Measurements from ENCODE around the gene SPIRE2. TPM values are rescaled to one million over a fixed set of nuclear protein-coding genes. Genes with fewer than 3 reads are reported as not detected.
A peak's percentile ranks its signal among the peaks of the same experiment; 100 is the strongest.

The SPIRE2 gene
- total RNA-seq, 1 donor from 2014 or later: 1.4 TPM

DNA sequence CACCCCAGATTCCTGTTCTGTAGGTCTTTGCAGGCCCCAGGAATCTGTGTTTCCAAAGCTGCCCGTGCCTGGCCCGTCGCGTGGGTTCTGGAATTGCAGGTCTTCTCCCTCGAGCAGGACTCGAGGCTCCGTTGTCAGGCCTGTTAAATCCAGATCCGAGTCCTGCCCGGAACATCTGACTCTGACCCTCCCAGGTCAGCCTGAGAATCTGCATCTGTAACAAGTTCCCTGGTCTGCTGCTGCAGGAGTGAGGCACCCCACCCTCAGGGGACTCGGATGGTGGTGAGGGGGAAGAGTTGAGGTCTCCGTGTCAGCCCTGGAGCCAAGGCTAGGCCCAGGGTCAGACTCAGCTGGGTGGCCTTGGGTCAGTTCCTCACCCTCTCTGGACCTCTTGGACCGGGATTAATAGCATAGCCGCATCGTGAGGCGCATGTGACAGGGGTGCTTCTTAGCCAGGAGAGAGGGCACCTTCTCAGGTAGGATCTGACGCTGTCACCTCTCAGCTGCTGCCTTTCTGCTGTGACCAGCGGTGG, 8.8 kb downstream of the SPIRE2 start:
- H3K4me1 Mint-ChIP-seq (ENCODE audit: low read depth): peaks cover 6% of the 10 kb centered on the region
- no peak overlapping the region for H3K27ac Mint-ChIP-seq (ENCODE audit: unreplicated experiment)
- TF ChIP-seq, protein P1, sequence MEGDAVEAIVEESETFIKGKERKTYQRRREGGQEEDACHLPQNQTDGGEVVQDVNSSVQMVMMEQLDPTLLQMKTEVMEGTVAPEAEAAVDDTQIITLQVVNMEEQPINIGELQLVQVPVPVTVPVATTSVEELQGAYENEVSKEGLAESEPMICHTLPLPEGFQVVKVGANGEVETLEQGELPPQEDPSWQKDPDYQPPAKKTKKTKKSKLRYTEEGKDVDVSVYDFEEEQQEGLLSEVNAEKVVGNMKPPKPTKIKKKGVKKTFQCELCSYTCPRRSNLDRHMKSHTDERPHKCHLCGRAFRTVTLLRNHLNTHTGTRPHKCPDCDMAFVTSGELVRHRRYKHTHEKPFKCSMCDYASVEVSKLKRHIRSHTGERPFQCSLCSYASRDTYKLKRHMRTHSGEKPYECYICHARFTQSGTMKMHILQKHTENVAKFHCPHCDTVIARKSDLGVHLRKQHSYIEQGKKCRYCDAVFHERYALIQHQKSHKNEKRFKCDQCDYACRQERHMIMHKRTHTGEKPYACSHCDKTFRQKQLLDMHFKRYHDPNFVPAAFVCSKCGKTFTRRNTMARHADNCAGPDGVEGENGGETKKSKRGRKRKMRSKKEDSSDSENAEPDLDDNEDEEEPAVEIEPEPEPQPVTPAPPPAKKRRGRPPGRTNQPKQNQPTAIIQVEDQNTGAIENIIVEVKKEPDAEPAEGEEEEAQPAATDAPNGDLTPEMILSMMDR (IDR thresholded peaks at IDR 0.05): no peak
- DNase-seq (ENCODE audit: low spot score): no peak
- H3K36me3 Mint-ChIP-seq (ENCODE audit: low read depth): no peaks in the 10 kb centered on the region
- no peaks in the 10 kb centered on the region for H3K9me3 Mint-ChIP-seq (ENCODE audit: low read depth)
- H3K27me3 Mint-ChIP-seq (ENCODE audit: low read depth): no peaks in the 10 kb centered on the region
- H3K4me3 Mint-ChIP-seq (ENCODE audit: unreplicated experiment): no peak overlapping the region

DNA sequence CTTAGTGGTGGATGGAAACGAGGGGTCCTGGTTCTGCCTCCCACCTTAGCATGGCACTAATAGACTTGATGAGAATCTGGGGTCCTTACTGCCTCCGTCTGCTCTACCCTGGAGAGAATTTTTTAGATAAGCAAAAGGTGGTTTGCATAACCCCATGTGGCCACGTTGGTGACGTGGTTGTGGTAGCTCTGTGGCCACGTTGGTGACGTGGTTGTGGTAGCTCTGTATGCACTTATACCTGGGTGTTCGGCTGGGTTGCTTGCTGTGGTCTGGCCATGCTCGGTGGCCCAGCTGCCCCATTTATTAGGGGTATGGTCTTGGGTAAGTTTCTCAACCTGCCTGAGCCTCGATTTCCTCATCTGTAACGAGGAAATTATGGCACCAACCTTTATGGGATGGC, 13.0 kb downstream of the SPIRE2 start:
- Mint-ChIP-seq H3K27ac (ENCODE audit: unreplicated experiment) (no peak overlapping the region), H3K27me3 (ENCODE audit: low read depth) (no peaks in the 10 kb centered on the region), H3K4me3 (ENCODE audit: unreplicated experiment) (no peak overlapping the region), H3K36me3 (ENCODE audit: low read depth) (no peaks in the 10 kb centered on the region), H3K4me1 (ENCODE audit: low read depth) (peaks cover 14% of the 10 kb centered on the region), H3K9me3 (ENCODE audit: low read depth) (no peaks in the 10 kb centered on the region)
- DNase-seq (ENCODE audit: low spot score): no peak
- TF ChIP-seq, protein P1 (IDR thresholded peaks at IDR 0.05): no peak

DNA sequence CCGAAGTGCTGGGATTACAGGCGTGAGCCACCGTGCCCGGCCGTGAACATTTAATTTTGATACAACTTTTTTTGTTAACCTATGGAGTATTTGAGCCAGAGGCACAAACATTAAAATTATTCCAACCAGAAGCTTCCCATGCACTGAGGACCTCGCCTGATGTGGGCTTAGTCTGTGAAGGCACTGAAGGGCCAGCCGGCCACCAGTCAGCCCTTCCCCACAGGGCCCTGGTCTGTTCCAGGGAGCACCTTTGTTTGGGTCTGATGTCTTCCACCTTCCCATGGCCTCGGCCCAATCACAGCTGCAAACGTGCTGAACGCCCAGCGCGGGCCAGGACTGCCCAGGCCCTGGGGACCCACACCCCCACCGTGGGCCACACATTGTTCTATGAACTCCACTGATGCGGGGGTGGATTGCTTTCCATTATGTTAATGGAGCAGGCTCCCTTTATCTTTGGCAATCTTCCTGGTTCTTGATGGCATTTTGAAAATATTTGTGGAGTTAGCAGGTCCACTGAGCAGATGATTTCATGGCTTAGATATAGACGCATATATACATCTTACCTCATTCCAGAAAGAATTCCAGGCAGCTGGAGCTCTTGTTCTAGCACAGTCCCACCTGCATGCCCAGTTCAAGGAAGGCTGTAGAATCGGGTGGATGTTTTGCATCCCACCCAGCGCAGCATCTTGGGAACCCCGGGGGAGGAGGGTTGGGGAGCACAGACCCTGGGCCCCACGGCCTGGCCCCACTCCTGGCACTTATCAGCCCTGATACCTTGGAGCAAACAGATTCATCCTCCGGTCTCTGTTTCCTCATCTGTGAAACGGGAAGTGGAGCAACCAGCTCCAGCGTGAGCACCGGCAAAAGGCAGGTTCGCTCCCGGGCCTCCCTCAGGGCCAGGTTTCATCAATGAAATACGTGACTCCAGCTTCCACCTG, 14.5 kb downstream of the SPIRE2 start:
- Mint-ChIP-seq H3K36me3 (ENCODE audit: low read depth) (no peaks in the 10 kb centered on the region), H3K4me3 (ENCODE audit: unreplicated experiment) (no peak overlapping the region), H3K27me3 (ENCODE audit: low read depth) (no peaks in the 10 kb centered on the region), H3K9me3 (ENCODE audit: low read depth) (no peaks in the 10 kb centered on the region), H3K27ac (ENCODE audit: unreplicated experiment) (peak overlapping the region; percentile 68), H3K4me1 (ENCODE audit: low read depth) (peaks cover 12% of the 10 kb centered on the region)
- no peak for DNase-seq (ENCODE audit: low spot score)
- TF ChIP-seq, protein P1 (IDR thresholded peaks at IDR 0.05): no peak

DNA sequence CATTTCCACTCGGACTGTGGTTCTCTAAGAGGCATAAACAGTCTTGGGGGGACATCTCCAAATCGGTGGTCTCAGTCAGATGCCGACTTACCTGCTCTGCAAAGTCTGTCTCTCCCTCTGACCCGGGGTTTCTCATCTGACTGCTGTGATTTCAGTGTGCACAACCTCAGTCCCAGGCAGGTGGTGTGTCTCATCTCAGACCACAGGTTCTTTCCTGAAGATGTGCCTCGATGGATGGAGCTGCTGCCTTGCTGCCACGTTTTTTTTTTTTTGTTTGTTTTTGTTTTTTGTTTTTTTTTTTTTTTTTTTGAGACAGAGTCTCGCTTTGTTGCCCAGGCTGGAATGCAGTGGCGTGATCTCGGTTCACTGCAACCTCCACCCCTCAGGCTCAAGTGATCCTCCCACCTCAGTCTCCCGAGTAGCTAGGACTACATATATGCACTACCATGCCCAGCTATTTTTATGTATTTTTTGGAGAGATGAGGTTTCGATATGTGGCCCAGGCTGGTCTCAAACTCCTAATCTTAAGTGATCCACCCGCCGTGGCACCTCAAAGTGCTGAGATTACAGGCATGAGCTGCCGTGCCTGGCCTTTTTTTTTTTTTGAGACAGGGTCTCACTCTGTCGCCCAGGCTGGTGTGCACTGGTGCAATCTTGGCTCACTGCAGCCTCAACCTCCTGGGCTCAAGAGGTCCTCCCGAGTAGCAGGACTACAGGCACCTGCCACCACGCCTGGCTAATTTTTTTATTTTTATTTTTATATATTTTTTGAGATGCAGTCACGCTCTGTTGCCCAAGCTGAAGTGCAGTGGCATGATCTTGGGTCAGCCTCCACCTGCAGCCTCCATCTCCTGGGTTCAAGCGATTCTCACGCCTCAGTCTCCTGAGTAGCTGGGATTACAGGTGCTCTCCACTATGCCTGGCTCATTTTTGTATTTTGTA, 15.4 kb downstream of the SPIRE2 start:
- H3K27ac Mint-ChIP-seq (ENCODE audit: unreplicated experiment): no peak overlapping the region

More for the DNA sequence above, 15.4 kb downstream of the SPIRE2 start:
- no peaks in the 10 kb centered on the region for H3K36me3 Mint-ChIP-seq (ENCODE audit: low read depth)
- H3K4me1 Mint-ChIP-seq (ENCODE audit: low read depth): peaks cover 9% of the 10 kb centered on the region
- DNase-seq (ENCODE audit: low spot score): no peak
- H3K4me3 Mint-ChIP-seq (ENCODE audit: unreplicated experiment): no peak overlapping the region
- no peaks in the 10 kb centered on the region for H3K9me3 Mint-ChIP-seq (ENCODE audit: low read depth)
- no peaks in the 10 kb centered on the region for H3K27me3 Mint-ChIP-seq (ENCODE audit: low read depth)
- TF ChIP-seq, protein P1 (IDR thresholded peaks at IDR 0.05): no peak

Measured in chondrocyte (in vitro differentiated cells).